Uterus (tissue), 2 donors: ENCODE results near the gene VPS35L.

Source experiments
- CTCF ChIP-seq, 4 experiments: fragments of 200-600 bp in 2 of 4; fragments of 450-650 bp in 2 of 4; sonication (generic) in 2 of 4; IDR thresholded peaks; one replicate each; pipeline ENCODE4 v1.5.1; 2016 to 2019; ENCODE audit warnings: antibody characterized with exemption in 4 of 4, mild to moderate bottlenecking in 2 of 4, moderate library complexity in 1 of 4
- POLR2A ChIP-seq, 2 donors: fragments of 450-650 bp; IDR thresholded peaks; one replicate each; pipeline ENCODE4 v1.6.1; 2016; ENCODE audit warnings: antibody characterized with exemption in 2 of 2, mild to moderate bottlenecking in 1 of 2, moderate library complexity in 1 of 2

GRCh38 chr16:19654147-19654546 is 98.6 kb downstream of the VPS35L start:
- TF ChIP-seq POLR2A (IDR thresholded peaks at IDR 0.05) (no peak), CTCF (IDR thresholded peaks at IDR 0.05) (no peak)
